Raji (cell line): ENCODE measurements around the gene FBXO17.

Source experiments
- POLR2A ChIP-seq: IDR thresholded peaks from 2 replicates; pipeline ENCODE4 v1.6.1; 2011; ENCODE audit warnings: low read depth, low read length, control low read depth; ENCODE audit not compliant: insufficient read depth

FBXO17 gene

DNA sequence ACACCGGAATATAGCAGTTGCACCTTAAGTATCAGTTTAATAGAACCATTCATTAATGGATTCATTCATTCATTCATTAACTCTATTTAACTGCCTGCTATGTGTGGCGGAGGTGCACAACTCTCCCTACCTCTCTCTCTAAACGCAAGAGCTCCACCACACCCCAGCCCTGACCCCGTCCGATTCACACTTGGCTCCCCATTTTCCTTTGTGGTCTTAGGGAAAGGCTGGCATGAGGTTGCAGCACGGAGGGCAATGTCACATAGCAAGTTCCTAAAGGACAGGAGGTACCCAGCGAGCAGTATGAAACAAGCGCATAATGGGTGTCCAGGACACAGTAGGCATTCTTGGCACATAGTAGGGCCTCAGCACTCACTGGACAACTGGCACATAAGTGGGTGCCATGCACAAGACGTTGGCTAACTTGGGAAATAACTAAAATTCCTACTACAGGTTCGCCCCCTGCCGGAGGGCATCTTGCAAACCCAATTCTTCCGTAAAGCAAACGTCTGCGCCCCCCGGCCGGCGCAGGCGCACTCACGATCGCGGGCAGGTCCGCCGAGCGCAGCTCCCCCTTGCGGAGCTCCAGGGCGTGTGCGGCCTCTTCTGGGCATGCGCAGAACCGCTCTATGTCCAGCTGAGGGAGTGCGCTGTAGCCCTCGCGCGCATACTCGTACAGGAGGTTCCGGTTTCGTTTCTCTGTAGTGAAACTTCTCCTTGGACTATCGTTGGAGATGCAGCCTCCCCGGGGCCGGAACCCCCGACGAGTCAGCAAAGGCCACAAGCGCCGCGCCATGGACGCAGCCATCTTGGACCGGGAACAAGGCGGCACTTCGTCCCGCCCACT lies 45.4 kb downstream of the FBXO17 start, which contains the start of gene SARS2:
Gene SARS2 (minus strand): TSS at position 835 of the 847 bp plus-strand sequence. CDS start 27 bp downstream, at position 808.
- peak; percentile 73 for TF ChIP-seq POLR2A

DNA sequence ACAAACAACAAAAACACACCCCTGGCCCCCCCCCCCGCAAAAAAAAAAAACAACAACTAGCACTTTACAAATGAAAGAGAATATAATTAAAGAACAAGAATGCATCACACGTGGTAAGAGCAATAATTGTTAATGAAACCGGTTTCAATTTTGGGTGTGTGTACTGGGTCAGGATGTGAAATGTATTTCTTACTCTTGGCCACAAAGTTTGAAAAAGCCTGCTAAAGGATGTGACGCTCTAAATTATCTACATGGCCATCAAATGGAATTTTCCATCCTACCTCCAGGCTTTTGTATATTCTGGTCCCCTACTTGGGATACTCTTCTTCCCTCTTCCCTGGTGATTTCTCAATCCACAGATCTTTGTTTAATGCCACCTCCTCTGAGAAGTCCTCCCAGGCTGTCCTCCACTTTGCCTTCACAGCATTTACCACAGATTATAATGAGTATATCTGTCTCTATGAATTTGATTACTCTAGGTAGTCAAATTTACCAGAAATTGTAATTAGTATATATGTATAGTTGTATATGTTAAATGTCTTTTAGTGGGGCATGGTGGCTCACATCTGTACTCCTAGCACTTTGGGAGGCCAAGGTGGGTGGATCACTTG lies 47.0 kb downstream of the FBXO17 start:
- no peak for TF ChIP-seq POLR2A

- TF ChIP-seq POLR2A: no peak
Observed at GRCh38 chr19:38924388-38924787, 51.2 kb downstream of the FBXO17 start.

DNA sequence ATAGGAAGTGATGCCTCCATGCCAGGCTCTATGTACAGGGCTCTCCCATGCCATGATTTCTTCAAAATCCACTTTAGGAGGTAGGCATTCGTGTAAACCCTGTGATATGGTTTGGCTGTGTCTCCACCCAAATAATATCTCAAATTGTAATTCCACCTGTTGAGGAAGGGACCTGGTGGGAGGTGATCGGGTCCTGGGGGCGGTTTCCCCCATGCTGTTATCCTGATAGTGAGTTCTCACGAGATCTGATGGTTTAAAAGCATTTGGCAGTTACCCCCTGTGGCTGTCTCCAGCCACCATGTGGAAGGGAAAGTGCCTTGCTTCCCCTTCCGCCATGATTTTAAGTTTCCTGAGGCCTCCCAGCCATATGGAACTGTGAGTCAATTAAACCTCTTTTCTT lies 53.1 kb downstream of the FBXO17 start:
- no peak for TF ChIP-seq POLR2A

DNA sequence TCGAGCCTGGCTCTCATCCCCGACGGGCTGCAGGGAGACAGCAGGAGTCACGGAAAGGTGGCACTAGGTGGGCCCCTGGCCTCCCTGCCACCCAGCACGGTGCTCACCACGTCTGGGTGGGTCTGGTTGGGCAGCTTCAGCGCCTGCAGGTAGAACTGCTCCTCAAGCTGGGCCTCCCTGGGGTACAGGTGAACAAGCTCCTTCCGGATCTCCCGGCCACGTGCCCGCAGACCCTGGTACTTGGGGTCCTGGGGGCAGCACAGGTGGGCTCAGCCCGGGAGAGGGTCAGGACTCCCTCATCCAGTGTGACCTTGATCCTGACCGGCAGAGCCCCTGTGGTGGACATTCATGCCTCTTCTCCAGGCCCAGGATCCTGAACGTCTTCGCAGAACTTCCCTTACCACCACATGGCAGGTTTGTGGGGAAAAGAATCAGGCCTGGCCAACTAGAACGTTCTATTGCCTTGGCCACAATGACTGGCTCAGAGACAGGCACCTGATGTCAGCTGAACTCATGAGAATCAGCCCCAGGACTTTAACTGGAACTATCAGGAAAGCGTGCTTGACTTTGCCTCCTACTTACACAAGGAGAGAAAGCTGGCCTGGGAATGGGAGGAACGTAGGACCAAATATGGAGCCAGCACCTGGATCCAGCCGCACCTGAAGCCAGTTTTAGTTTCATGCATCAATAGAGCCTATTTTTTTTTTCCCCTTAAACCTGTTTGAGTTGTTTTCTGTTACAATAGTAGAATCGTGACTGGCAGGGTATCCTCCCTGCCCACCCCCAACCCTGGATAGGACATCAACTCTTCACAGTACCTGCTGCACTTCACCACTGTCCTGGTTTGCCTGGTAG lies 53.9 kb downstream of the FBXO17 start:
- no peak for TF ChIP-seq POLR2A

- TF ChIP-seq POLR2A: no peak
Observed at GRCh38 chr19:38920602-38921419, 54.7 kb downstream of the FBXO17 start.

GRCh38 chr19:38919837-38920601 lies 55.5 kb downstream of the FBXO17 start:
- TF ChIP-seq POLR2A: no peak

DNA sequence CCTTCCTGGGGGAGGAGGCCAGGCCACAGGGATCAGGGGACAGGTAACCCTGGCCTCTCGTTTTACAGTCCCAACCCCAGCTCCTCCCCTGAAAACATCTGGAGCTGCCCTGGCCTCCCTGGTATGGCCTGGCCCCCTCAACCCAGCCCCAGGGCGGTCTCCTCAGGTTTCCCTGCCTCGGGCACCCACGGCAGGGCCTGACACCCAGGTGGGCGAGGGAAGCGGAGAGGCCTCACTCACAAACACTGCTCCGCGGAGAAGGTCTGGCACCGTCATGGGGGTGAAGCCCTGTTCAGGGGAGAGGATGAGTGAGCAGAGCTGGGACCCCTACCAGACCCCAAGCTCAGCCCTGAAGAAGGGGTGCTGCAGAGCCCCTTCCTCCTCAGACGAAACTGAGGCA lies 57.0 kb downstream of the FBXO17 start:
- TF ChIP-seq POLR2A: no peak

DNA sequence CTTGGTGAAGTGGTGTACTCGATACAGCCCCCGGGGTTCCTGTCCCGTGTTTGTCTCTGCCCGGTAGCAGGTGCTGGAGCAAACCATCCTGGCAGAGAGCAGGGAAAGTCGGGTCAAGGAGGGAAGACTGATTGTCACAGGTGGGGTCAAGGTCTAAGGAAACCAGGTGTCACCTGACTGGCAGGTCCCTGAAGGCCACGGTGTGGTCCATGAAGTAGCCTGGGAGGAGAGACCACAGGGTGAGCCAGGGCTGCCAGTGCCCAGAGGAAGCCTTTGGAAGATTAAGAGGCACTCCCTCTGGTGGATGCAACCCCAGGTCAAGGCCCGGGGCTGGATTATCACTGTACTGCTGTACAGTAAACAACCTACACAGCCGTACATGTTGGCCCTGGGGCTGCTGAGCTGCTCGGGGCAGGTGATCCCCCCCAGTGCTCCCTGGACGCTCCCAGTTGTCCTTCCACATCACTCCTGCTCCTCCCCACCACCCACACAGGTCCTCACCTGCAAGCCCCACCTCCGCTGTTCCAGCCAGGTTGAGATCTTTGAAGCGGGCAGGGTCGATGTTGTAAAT lies 57.5 kb downstream of the FBXO17 start:
- no peak for TF ChIP-seq POLR2A

DNA sequence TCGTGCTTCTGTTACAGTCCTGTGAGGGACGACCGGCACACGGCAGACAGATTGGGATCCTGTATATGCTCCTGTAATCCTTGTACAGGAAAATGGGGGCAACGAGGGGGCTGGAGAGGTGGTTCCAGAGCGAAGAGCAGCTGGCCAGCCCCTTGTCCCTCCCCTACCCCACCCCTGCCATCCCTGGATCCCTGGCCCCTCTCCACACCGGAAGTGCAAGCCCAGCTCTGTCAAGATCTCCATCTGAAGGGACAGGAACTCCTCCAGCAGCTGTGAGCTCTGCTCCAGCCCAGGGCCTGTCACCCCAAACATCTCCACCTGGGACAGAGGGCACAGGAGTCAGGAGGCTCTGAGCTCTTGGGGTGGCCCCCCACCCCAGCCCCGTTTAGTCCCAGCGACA lies 58.0 kb downstream of the FBXO17 start:
- TF ChIP-seq POLR2A: no peak

GRCh38 chr19:38915329-38916321 lies 59.9 kb downstream of the FBXO17 start:
- TF ChIP-seq POLR2A: no peak

- TF ChIP-seq POLR2A: no peak
Observed at GRCh38 chr19:38913958-38914357, 61.6 kb downstream of the FBXO17 start.
